Activated naive CD8-positive, alpha-beta T cell treated with anti-CD3 and anti-CD28 coated beads, Interleukin-2, amount 10 ng/mL, durations not matched to agents 7 days and 5 days (primary cell): Measurements from ENCODE around the gene SPATS2L. TPM values are rescaled to one million over a fixed set of nuclear protein-coding genes. Genes with fewer than 3 reads are reported as not detected.

Experiments
- ATAC-seq: fragments of 150-1000 bp; cut with Tn5 transposase; one replicate; pipeline ENCODE4 v1.10.0; 2021; ENCODE audit warnings: low read depth, moderate library complexity
- POLR2A ChIA-PET: fragments of 350-600 bp; sonication (Branson Sonifier 250); formaldehyde crosslinking; loops from one replicate; lab custom pipeline; 2021; ENCODE audit warnings: antibody characterized with exemption; lab: Charles Lee
- DNase-seq: peaks from one replicate; pipeline ENCODE4 v3.0.0; 2021
- H3K27ac Mint-ChIP-seq: one replicate; pipeline ENCODE4 v1.8.0; 2022; ENCODE audit warnings: mild to moderate bottlenecking, mixed read lengths
- H3K27me3 Mint-ChIP-seq: one replicate; pipeline ENCODE4 v1.8.0; 2022; ENCODE audit warnings: mild to moderate bottlenecking, moderate library complexity, mixed read lengths
- H3K36me3 Mint-ChIP-seq: one replicate; pipeline ENCODE4 v1.8.0; 2021; ENCODE audit warnings: mild to moderate bottlenecking, mixed read lengths
- H3K4me1 Mint-ChIP-seq: one replicate; pipeline ENCODE4 v1.8.0; 2021; ENCODE audit warnings: mixed read lengths
- H3K4me3 Mint-ChIP-seq: one replicate; pipeline ENCODE4 v1.8.0; 2022; ENCODE audit warnings: mild to moderate bottlenecking, moderate library complexity, mixed read lengths
- H3K9me3 Mint-ChIP-seq: one replicate; pipeline ENCODE4 v1.8.0; 2021; ENCODE audit warnings: mixed read lengths
- total RNA-seq, 2 experiments: library from RNA; stranded (reverse); gene quantifications; one replicate each; pipeline ENCODE4 v1.2.3, GENCODE V29; 2021

The SPATS2L gene
- total RNA-seq, 2 experiments from 2014 or later, result 46.3 to 47.1 TPM

GRCh38 chr2:200476836-200477235, 170.3 kb downstream of the SPATS2L start:
- H3K4me1 Mint-ChIP-seq, result no peaks in the 10 kb centered on the region
- no peak overlapping the region for H3K4me3 Mint-ChIP-seq
- ATAC-seq (no peak), DNase-seq (no peak)
- H3K9me3 Mint-ChIP-seq, result no peaks in the 10 kb centered on the region
- POLR2A ChIA-PET, result no interaction called here
- H3K27ac Mint-ChIP-seq, result no peak overlapping the region
- peaks cover 9% of the 10 kb centered on the region for H3K36me3 Mint-ChIP-seq
- no peaks in the 10 kb centered on the region for H3K27me3 Mint-ChIP-seq

DNA sequence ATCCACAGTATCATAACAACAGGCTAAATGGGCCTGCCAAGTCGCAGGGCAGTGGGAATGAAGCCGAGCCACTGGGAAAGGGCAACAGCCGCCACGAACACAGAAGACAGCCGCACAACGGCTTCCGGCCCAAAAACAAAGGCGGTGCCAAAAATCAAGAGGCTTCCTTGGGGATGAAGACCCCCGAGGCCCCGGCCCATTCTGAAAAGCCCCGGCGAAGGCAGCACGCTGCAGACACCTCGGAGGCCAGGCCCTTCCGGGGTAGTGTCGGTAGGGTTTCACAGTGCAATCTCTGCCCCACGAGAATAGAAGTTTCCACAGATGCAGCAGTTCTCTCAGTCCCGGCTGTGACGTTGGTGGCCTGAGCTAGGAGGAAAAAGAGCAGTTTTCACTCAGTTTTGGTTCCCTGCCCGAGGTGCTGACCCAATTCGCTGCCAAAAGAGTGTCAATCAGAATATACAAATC, 171.2 kb downstream of the SPATS2L start:
- peaks cover 9% of the 10 kb centered on the region for H3K36me3 Mint-ChIP-seq
- no peak for DNase-seq
- no peak overlapping the region for H3K27ac Mint-ChIP-seq
- no peak for ATAC-seq
- H3K4me1 Mint-ChIP-seq, result no peaks in the 10 kb centered on the region
- no peaks in the 10 kb centered on the region for H3K9me3 Mint-ChIP-seq
- POLR2A ChIA-PET, result no interaction called here
- no peak overlapping the region for H3K4me3 Mint-ChIP-seq
- no peaks in the 10 kb centered on the region for H3K27me3 Mint-ChIP-seq

DNA sequence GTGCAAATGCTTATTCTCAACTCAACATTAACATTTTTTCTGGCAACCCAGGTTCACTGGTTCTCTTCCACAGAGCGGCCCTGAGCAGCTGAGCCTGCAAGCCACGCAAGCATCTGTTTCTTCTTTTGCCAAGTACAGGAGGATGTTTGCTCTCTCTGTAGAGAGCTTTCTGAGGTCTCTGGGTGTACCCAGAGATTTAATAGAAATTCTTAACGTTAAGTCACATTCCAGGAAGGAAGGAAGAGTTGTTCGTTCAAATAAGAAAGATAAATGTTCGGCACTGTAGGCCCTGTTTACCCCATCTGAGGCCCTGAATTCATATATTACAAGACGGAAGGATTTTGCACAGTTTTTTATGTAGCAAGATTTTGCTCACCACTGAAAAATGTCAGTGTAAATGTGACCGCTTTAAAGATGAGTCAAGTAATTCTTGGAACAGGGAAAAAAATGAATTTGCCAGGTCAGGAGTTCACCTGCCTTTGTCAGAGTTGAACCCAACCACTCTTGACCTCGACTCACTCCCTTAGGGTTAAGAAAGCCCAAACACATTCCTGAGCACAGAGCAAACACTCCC, 173.3 kb downstream of the SPATS2L start:
- POLR2A ChIA-PET, result no interaction called here
- DNase-seq, result no peak
- Mint-ChIP-seq H3K36me3 (peaks cover 7% of the 10 kb centered on the region), H3K4me3 (no peak overlapping the region), H3K4me1 (peaks cover 2% of the 10 kb centered on the region), H3K27me3 (peaks cover 2% of the 10 kb centered on the region), H3K27ac (no peak overlapping the region), H3K9me3 (no peaks in the 10 kb centered on the region)
- ATAC-seq, result no peak

GRCh38 chr2:200482194-200482593, 175.7 kb downstream of the SPATS2L start:
- no peaks in the 10 kb centered on the region for H3K9me3 Mint-ChIP-seq
- H3K27ac Mint-ChIP-seq, result no peak overlapping the region
- peaks cover 2% of the 10 kb centered on the region for H3K4me1 Mint-ChIP-seq
- H3K4me3 Mint-ChIP-seq, result no peak overlapping the region
- peaks cover 2% of the 10 kb centered on the region for H3K27me3 Mint-ChIP-seq
- ATAC-seq (no peak), DNase-seq (no peak)
- POLR2A ChIA-PET, result interaction anchor here (0.7 to 1.5 kb wide), 2 partner anchors 11 to 1810 kb away, joined by 3 to 4 read pairs; no protein-coding TSS in a partner anchor
- peaks cover 7% of the 10 kb centered on the region for H3K36me3 Mint-ChIP-seq

- peaks cover 2% of the 10 kb centered on the region for H3K27me3 Mint-ChIP-seq
- no peak overlapping the region for H3K27ac Mint-ChIP-seq
- peak; percentile 43 for DNase-seq
- H3K4me3 Mint-ChIP-seq, result no peak overlapping the region
- peaks cover 8% of the 10 kb centered on the region for H3K36me3 Mint-ChIP-seq
- POLR2A ChIA-PET, result interaction anchor here (0.6 to 1.0 kb wide), 2 partner anchors 178 to 219 kb away, joined by 3 read pairs; no protein-coding TSS in a partner anchor
- no peaks in the 10 kb centered on the region for H3K9me3 Mint-ChIP-seq
- H3K4me1 Mint-ChIP-seq, result peaks cover 2% of the 10 kb centered on the region
- no peak for ATAC-seq
Measured at GRCh38 chr2:200483729-200484198, 177.3 kb downstream of the SPATS2L start.

DNA sequence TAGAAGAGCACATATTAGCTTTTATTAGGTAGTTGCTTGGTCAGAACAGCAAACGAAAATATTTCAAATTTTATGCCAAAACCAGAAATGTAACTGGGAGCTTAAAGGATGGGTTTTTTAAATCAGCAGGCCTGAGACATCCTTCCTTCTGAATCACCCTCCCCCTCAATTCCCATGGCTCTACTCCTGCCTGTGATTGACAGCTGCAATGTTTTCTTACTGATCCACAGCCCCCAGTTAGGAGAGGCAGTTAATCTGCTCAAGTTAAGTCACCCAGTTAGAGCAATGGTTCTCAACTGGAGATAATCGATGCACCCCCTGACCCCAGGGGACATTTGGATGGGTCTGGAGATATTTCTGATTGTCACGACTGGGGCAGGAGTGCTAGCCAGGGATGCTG, 178.4 kb downstream of the SPATS2L start:
- Mint-ChIP-seq H3K4me1 (peaks cover 2% of the 10 kb centered on the region), H3K9me3 (no peaks in the 10 kb centered on the region), H3K27ac (no peak overlapping the region), H3K36me3 (peaks cover 11% of the 10 kb centered on the region), H3K27me3 (peaks cover 2% of the 10 kb centered on the region), H3K4me3 (no peak overlapping the region)
- DNase-seq (no peak), ATAC-seq (no peak)
- POLR2A ChIA-PET, result interaction anchor here (0.6 kb wide), 1 partner anchor 18 kb away, joined by 3 read pairs; no protein-coding TSS in a partner anchor

DNA sequence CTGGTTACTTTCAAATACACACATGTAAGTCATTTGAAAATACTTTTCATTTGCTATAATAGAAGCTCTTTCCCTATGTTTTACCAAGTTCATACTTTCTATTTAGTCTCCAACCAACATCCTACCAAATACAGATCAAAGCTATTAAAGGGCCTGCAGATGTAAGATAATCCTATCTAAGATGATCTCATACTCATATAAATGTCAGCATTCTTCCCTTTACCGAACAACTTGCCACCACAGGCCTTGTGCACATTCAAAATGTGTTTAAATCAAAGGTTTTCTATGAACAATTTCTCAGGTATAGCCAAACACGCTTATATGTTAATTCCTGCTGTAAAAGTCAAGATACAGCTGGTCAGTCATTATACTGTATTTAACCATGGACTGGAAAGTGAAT, 180.0 kb downstream of the SPATS2L start:
- Mint-ChIP-seq H3K27me3 (peaks cover 2% of the 10 kb centered on the region), H3K4me3 (no peak overlapping the region), H3K27ac (no peak overlapping the region), H3K4me1 (peaks cover 2% of the 10 kb centered on the region), H3K9me3 (peaks cover 2% of the 10 kb centered on the region), H3K36me3 (peaks cover 18% of the 10 kb centered on the region)
- ATAC-seq, result no peak
- POLR2A ChIA-PET, result no interaction called here
- DNase-seq, result no peak

GRCh38 chr2:200488169-200488568, 181.7 kb downstream of the SPATS2L start:
- ATAC-seq, result no peak
- Mint-ChIP-seq H3K27ac (no peak overlapping the region), H3K4me3 (no peak overlapping the region), H3K27me3 (peaks cover under 1% of the 10 kb centered on the region), H3K9me3 (peaks cover 3% of the 10 kb centered on the region), H3K4me1 (peaks cover 2% of the 10 kb centered on the region), H3K36me3 (peaks cover 31% of the 10 kb centered on the region)
- DNase-seq, result no peak
- POLR2A ChIA-PET, result no interaction called here

DNA sequence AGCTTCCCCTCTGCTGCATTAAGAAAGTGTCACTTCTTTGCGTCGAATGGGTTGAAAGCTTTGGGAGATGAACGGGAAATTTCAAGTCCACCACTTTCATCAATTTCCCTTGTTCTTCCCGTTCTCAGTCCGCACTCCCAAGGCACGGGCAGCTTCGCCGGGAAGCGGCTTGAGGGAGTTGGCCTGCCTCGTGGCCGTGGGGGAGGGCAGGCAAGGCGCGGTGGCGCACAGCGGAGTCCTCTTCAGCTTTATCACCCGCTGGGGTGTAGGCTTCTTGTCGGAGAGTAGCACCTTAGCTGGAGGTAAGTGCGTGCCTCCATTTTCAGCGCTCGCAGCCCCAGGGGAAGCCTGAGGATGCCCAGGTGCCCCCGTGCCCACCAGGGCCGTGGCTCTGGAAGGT, 183.5 kb downstream of the SPATS2L start:
- Mint-ChIP-seq H3K9me3 (peaks cover 3% of the 10 kb centered on the region), H3K27me3 (no peaks in the 10 kb centered on the region), H3K36me3 (peaks cover 39% of the 10 kb centered on the region), H3K4me1 (no peaks in the 10 kb centered on the region), H3K27ac (no peak overlapping the region), H3K4me3 (no peak overlapping the region)
- no peak for DNase-seq
- POLR2A ChIA-PET, result no interaction called here
- ATAC-seq, result no peak

- H3K36me3 Mint-ChIP-seq, result peaks cover 46% of the 10 kb centered on the region
- DNase-seq, result no peak
- H3K9me3 Mint-ChIP-seq, result peaks cover 3% of the 10 kb centered on the region
- POLR2A ChIA-PET, result interaction anchor here (1.1 kb wide), 1 partner anchor 11 kb away, joined by 3 read pairs; no protein-coding TSS in a partner anchor
- no peaks in the 10 kb centered on the region for H3K27me3 Mint-ChIP-seq
- no peak overlapping the region for H3K4me3 Mint-ChIP-seq
- H3K27ac Mint-ChIP-seq, result no peak overlapping the region
- no peak for ATAC-seq
- H3K4me1 Mint-ChIP-seq, result no peaks in the 10 kb centered on the region
Measured at GRCh38 chr2:200492656-200493055, 186.2 kb downstream of the SPATS2L start.

DNA sequence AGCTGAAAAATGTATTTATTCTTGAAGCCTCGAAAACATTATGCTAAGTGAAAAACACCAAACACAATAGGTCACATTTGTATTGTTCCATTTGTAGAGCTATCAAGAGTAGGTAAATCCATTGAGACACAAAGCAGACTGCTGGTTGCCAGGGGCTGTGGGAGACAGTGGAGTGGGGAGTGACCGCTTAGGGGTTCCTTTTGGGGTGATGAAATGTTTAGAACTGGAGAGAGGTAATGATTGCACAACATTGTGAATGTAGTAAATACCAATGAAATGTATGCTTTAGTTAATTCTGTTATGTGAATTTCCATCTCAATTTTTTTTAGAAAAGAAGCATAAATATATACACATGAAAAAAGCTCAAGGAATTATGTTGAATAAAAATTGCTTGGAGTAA, 187.6 kb downstream of the SPATS2L start:
- ATAC-seq (no peak), DNase-seq (no peak)
- Mint-ChIP-seq H3K36me3 (peaks cover 47% of the 10 kb centered on the region), H3K4me3 (no peak overlapping the region), H3K4me1 (no peaks in the 10 kb centered on the region), H3K27me3 (no peaks in the 10 kb centered on the region), H3K9me3 (peaks cover 3% of the 10 kb centered on the region), H3K27ac (no peak overlapping the region)
- POLR2A ChIA-PET, result interaction anchor here (1.1 kb wide), 1 partner anchor 12 kb away, joined by 3 read pairs; no protein-coding TSS in a partner anchor

DNA sequence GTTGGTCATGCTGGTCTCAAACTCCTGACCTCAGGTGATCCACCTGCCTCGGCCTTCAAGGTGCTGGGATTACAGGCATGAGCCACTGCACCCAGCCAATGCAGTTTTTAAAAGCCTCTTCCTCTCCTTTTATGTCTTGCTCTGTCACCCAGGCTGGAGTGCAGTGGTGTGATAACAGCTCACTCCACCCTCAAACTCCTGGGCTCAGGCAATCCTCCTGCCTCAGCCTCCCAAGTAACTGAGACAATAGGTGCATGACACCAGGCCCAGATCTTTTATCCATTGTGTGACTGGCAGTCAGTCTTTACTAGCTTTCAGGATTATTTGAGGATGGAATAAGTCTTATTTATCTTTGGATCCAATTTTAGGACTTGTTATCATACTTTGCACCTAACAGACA, 190.2 kb downstream of the SPATS2L start:
- Mint-ChIP-seq H3K36me3 (peaks cover 36% of the 10 kb centered on the region), H3K4me3 (no peak overlapping the region), H3K4me1 (no peaks in the 10 kb centered on the region), H3K27me3 (no peaks in the 10 kb centered on the region), H3K27ac (no peak overlapping the region), H3K9me3 (no peaks in the 10 kb centered on the region)
- POLR2A ChIA-PET, result interaction anchor here (1.0 kb wide), 1 partner anchor 13 kb away, joined by 3 read pairs; the partner anchor contains the start of gene KCTD18
- ATAC-seq (no peak), DNase-seq (no peak)

DNA sequence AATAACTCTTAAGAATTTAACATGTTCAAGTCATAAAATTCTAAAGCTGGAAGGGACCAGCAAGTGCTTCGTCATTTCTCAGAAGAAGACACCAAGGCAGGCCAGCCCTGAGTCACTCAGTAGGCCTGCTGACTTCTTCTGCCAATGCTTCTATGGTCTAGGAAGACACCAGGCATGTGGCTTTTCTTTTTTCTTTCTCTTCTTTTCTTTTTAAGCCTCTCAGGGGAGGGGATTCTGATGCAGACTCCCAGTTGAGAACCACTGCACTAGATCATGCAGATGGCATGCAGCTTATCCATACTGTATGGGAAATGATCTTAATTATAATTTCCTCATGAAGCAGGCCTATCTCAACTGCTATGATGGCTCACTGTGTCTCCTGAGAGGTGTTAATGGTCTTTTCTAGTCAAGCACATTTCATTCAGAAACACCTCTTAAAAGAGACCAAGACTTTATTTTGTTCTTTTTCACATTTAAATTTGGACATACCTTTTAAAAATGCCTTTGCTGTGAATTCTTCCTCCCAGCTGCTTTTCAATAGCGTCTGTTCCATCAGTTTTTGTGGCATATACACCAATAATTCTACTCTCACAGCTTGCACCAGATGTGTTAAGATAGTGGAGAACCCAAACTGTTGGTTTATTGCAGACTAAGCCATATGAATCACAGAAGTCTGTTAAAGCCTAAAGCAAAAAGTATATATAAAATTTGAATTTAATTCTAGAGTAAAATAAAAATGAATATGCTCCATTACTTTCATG, 192.1 kb downstream of the SPATS2L start:
- Mint-ChIP-seq H3K9me3 (peaks cover 3% of the 10 kb centered on the region), H3K36me3 (peaks cover 35% of the 10 kb centered on the region), H3K27me3 (no peaks in the 10 kb centered on the region), H3K4me3 (no peak overlapping the region), H3K27ac (no peak overlapping the region), H3K4me1 (peaks cover 1% of the 10 kb centered on the region)
- ATAC-seq (no peak), DNase-seq (no peak)
- POLR2A ChIA-PET, result no interaction called here
